HCT116 (cell line): Measurements from ENCODE around the gene PHACTR1. TPM values are rescaled to one million over a fixed set of nuclear protein-coding genes. Genes with fewer than 3 reads are reported as not detected.
A peak's percentile ranks its signal among the peaks of the same experiment; 100 is the strongest.

Experiments used
- ATAC-seq: fragments of 200-7000 bp; cut with Tn5 transposase; 2 replicates; pipeline ENCODE4 v1.9.1; 2020; ENCODE audit warnings: mild to moderate bottlenecking, moderate library complexity
- BruUV-seq: library from RNA; stranded (reverse); fragments of 400-500 nt; replicated peaks from 2 replicates; lab custom pipeline; 2021; lab: Mats Ljungman, UMichigan
- CTCF ChIA-PET: fragments of 300-600 bp; sonication (Branson Sonifier 250); formaldehyde crosslinking; loops from one replicate; lab custom pipeline; 2021; ENCODE audit warnings: antibody characterized with exemption; lab: Charles Lee
- POLR2A ChIA-PET: fragments of 300-600, 350-600 bp; sonication (Branson Sonifier 250); formaldehyde crosslinking; loops from one replicate; lab custom pipeline; 2021; ENCODE audit warnings: antibody characterized with exemption; lab: Charles Lee
- RAD21 ChIA-PET, 2 experiments: fragments of 300-600 bp; sonication (Branson Sonifier 250); formaldehyde crosslinking; loops; one replicate each; lab custom pipeline; 2023; ENCODE audit warnings: low total read pairs in 2 of 2; ENCODE audit not compliant: uncharacterized antibody in 2 of 2, unreplicated experiment in 2 of 2, low non-redundant PET in 1 of 2; lab: Charles Lee
- DNase-seq: peaks from one replicate; pipeline ENCODE4 v3.0.0-alpha.2; 2010; ENCODE audit warnings: low read depth, low spot score
- H2AFZ ChIP-seq: fragments of 200-600 bp; shearing (Covaris generic), sonication (generic); 2 replicates; pipeline ENCODE4 v1.6.1; 2017; ENCODE audit warnings: low read depth, mixed run types, mixed read lengths, antibody characterized with exemption, low read length; ENCODE audit not compliant: poor library complexity, severe bottlenecking
- H3K27ac ChIP-seq: 2 replicates; pipeline ENCODE4 v1.5.1; 2012; ENCODE audit warnings: low read depth, low read length
- H3K27me3 ChIP-seq: fragments of 200-600 bp; sonication (generic); 2 replicates; pipeline ENCODE4 v1.6.1; 2016; ENCODE audit warnings: mixed run types, low read length, mixed read lengths; ENCODE audit not compliant: insufficient read depth
- H3K36me3 ChIP-seq, 2 experiments: fragments of 200-500 bp in 1 of 2; fragments of 200-600 bp in 1 of 2; sonication (Bioruptor generic) in 1 of 2; sonication (generic) in 1 of 2; 2 replicates each; pipeline versions ENCODE4 v1.5.1 to v1.6.1; 2014 to 2016; ENCODE audit warnings: low read length in 2 of 2, inconsistent platforms in 1 of 2, mixed read lengths in 1 of 2, mixed run types in 1 of 2; ENCODE audit not compliant: insufficient read depth in 2 of 2, control insufficient read depth in 1 of 2
- H3K4me1 ChIP-seq, 2 experiments: fragments of 200-600 bp in 1 of 2; sonication (generic) in 1 of 2; 2 replicates each; pipeline versions ENCODE4 v1.5.1 to v1.6.1; 2012 to 2017; ENCODE audit warnings: low read length in 2 of 2, inconsistent platforms in 1 of 2, mild to moderate bottlenecking in 1 of 2, mixed read lengths in 1 of 2, mixed run types in 1 of 2, moderate library complexity in 1 of 2; ENCODE audit not compliant: insufficient read depth in 2 of 2, control insufficient read depth in 1 of 2
- H3K4me2 ChIP-seq: fragments of 200-600 bp; sonication (generic); 2 replicates; pipeline ENCODE4 v1.6.1; 2017; ENCODE audit warnings: mixed run types, low read length, mixed read lengths
- H3K4me3 ChIP-seq, 2 experiments: fragments of 200-600 bp in 1 of 2; sonication (generic) in 1 of 2; replicated peaks in 1 of 2; 2 replicates each; pipeline ENCODE4 v1.5.1; 2011 to 2016; ENCODE audit warnings: low read length in 2 of 2, control low read depth in 1 of 2, low read depth in 1 of 2, mild to moderate bottlenecking in 1 of 2, mixed read lengths in 1 of 2, mixed run types in 1 of 2
- H3K79me2 ChIP-seq: fragments of 200-600 bp; sonication (generic); 2 replicates; pipeline ENCODE4 v1.6.1; 2017; ENCODE audit warnings: mild to moderate bottlenecking, mixed run types, low read length, moderate library complexity, mixed read lengths; ENCODE audit not compliant: insufficient read depth
- H3K9ac ChIP-seq: fragments of 200-600 bp; sonication (generic); 2 replicates; pipeline ENCODE4 v1.6.1; 2016; ENCODE audit warnings: low read length, mixed read lengths
- H3K9me2 ChIP-seq: fragments of 200-600 bp; sonication (generic), shearing (Covaris generic); 2 replicates; pipeline ENCODE4 v1.6.1; 2017; ENCODE audit warnings: mixed run types, mild to moderate bottlenecking, moderate library complexity; ENCODE audit not compliant: insufficient read depth
- H3K9me3 ChIP-seq, 2 experiments: fragments of 200-500 bp in 1 of 2; fragments of 200-600 bp in 1 of 2; sonication (Bioruptor generic) in 1 of 2; sonication (generic) in 1 of 2; 2 replicates each; pipeline ENCODE4 v1.6.1; 2014 to 2017; ENCODE audit warnings: low read length in 2 of 2, mixed read lengths in 2 of 2, inconsistent platforms in 1 of 2, low read depth in 1 of 2, mild to moderate bottlenecking in 1 of 2, mixed run types in 1 of 2, moderate library complexity in 1 of 2; ENCODE audit not compliant: control insufficient read depth in 1 of 2, insufficient read depth in 1 of 2
- H4K20me1 ChIP-seq: fragments of 200-600 bp; sonication (generic), shearing (Covaris generic); 2 replicates; pipeline ENCODE4 v1.6.1; 2017; ENCODE audit warnings: mixed run types, mild to moderate bottlenecking, moderate library complexity; ENCODE audit not compliant: insufficient read depth
- CTCF ChIP-seq, 3 experiments: fragments of 200-600 bp in 1 of 3; sonication (generic) in 1 of 3; IDR thresholded peaks in 2 of 3; conservative IDR thresholded peaks in 1 of 3; 2 replicates each; pipeline ENCODE4 v1.5.1; 2012 to 2017; ENCODE audit warnings: low read depth in 2 of 3, low read length in 2 of 3, antibody characterized with exemption in 1 of 3, borderline replicate concordance in 1 of 3, control low read depth in 1 of 3, mild to moderate bottlenecking in 1 of 3, mixed read lengths in 1 of 3, mixed run types in 1 of 3, moderate library complexity in 1 of 3; ENCODE audit not compliant: insufficient read depth in 1 of 3
- EZH2phosphoT487 ChIP-seq: fragments of 200-600 bp; IDR thresholded peaks from 2 replicates; pipeline ENCODE4 v1.6.1; 2018; ENCODE audit warnings: antibody characterized with exemption, borderline replicate concordance
- JUND ChIP-seq: IDR thresholded peaks from 2 replicates; pipeline ENCODE4 v1.6.1; 2012
- MAX ChIP-seq: IDR thresholded peaks from 2 replicates; pipeline ENCODE4 v1.6.1; 2012
- POLR2A ChIP-seq: IDR thresholded peaks from 2 replicates; pipeline ENCODE4 v1.7.0; 2011; ENCODE audit warnings: borderline replicate concordance; ENCODE audit not compliant: insufficient read depth, insufficient read length; ENCODE audit errors: extremely low read depth
- POLR2AphosphoS5 ChIP-seq: IDR thresholded peaks from 2 replicates; pipeline ENCODE4 v1.6.1; 2011; ENCODE audit warnings: mild to moderate bottlenecking, low read depth, low read length, moderate library complexity
- RAD21 ChIP-seq: IDR thresholded peaks from 2 replicates; pipeline ENCODE4 v1.6.1; 2012; ENCODE audit warnings: low read depth, mild to moderate bottlenecking
- SIN3A ChIP-seq: IDR thresholded peaks from 2 replicates; pipeline ENCODE4 v1.6.1; 2012; ENCODE audit warnings: low read depth
- ZFX ChIP-seq: fragments of 450-650 bp; IDR thresholded peaks from 2 replicates; pipeline ENCODE4 v1.6.1; 2017
- intact Hi-C: fragments of 100-400 bp; cut with micrococcal nuclease; formaldehyde crosslinking; loops from 2 replicates; pipeline ENCODE4 v1.10.0; 2022
- total RNA-seq: library from RNA; stranded (reverse); gene quantifications from one replicate; pipeline ENCODE4 v1.2.1, GENCODE V29; 2021; ENCODE audit not compliant: unreplicated experiment

PHACTR1 gene
- total RNA-seq, 1 experiment from 2014 or later: 0.17 TPM

- H3K4me1 ChIP-seq: peaks cover 6 to 24% of the 10 kb centered on the region in 2 experiments
- ChIA-PET CTCF (interaction anchor here (0.8 to 2.1 kb wide), 6 partner anchors 9 to 690 kb away, joined by 3 to 8 read pairs (median 4); partner anchors contain the start of gene SIRT5), POLR2A (interaction anchor here (1.0 to 1.7 kb wide), 4 partner anchors 27 to 287 kb away, joined by 3 to 9 read pairs (median 4); partner anchors contain the start of genes NOL7 and SIRT5), RAD21 (interaction anchor here in 1 of 2 experiments (0.5 kb wide), 1 partner anchor 296 kb away, joined by 3 read pairs; no protein-coding TSS in a partner anchor)
- peak within 1 kb of the TSS; percentile 81 for H3K9ac ChIP-seq
- ATAC-seq (peak; percentile 91), DNase-seq (peak; percentile 73)
- no peaks in the 10 kb centered on the region for H3K27me3 ChIP-seq
- peak within 1 kb of the TSS; percentile 84 to 91 for H3K4me3 ChIP-seq
- H3K4me2 ChIP-seq: peak within 1 kb of the TSS; percentile 88
- H3K36me3 ChIP-seq: 0 out of 4 replicates have a peak, but pooled peaks cover 0 to 2% of the 10 kb centered on the region in 2 experiments
- intact Hi-C loops: loop anchor here (2.0 kb wide), 1 partner anchor 247 kb away; the partner anchor contains the start of gene SIRT5
- BruUV-seq: no TSS peak
- H3K9me2 ChIP-seq: no peaks in the 10 kb centered on the region
- peak within 1 kb of the TSS; percentile 82 for H3K27ac ChIP-seq
- H2AFZ ChIP-seq: peak within 1 kb of the TSS; percentile 50
- H4K20me1 ChIP-seq: no peaks in the 10 kb centered on the region
- no peaks in the 10 kb centered on the region for H3K9me3 ChIP-seq
- peaks cover 14% of the 10 kb centered on the region; the same call in 1 of the 2 replicates for H3K79me2 ChIP-seq
- no peak for TF ChIP-seq EZH2phosphoT487
- peak; percentile 65; the same call in 1 of the 2 replicates for TF ChIP-seq SIN3A
- TF ChIP-seq JUND: no peak; the same call in 1 of the 2 replicates
- TF ChIP-seq POLR2A: peak; percentile 56
- peak in 2 of 3 experiments; percentile 12; a peak in 1 of 6 replicates for TF ChIP-seq CTCF (IDR thresholded peaks at IDR 0.05 in 2 of 3, conservative IDR thresholded peaks at IDR 0.05 in 1 of 3; ENCODE audit: borderline replicate concordance in 1 of 3, insufficient read depth in 1 of 3, low read depth in 2 of 3, low read length in 2 of 3)
- TF ChIP-seq ZFX: peak; percentile 48; the same call in 1 of the 2 replicates
- TF ChIP-seq MAX: peak; percentile 49
- TF ChIP-seq RAD21: no peak
- TF ChIP-seq POLR2AphosphoS5: peak; percentile 95
These were observed 611.7 kb downstream of the PHACTR1 start, which contains the start of gene TBC1D7 for GRCh38 chr6:13328076-13328874. Gene TBC1D7, minus strand, starts transcription at chr6:13328537. Its CDS starts 1,639 bp downstream, at chr6:13326898.
